WTC11 (cell line): ENCODE results near the gene HAND1. TPM values are rescaled to one million over a fixed set of nuclear protein-coding genes. Genes with fewer than 3 reads are reported as not detected.

Source experiments
- ATAC-seq: fragments of 200-7000 bp; cut with Tn5 transposase; 2 replicates; pipeline ENCODE4 v1.10.0; 2021; ENCODE audit warnings: mild to moderate bottlenecking, moderate library complexity
- CTCF ChIA-PET: fragments of 300-600 bp; sonication (Branson Sonifier 250); formaldehyde crosslinking; loops from one replicate; lab custom pipeline; 2021; ENCODE audit warnings: antibody characterized with exemption; lab: Charles Lee
- POLR2A ChIA-PET: fragments of 350-600 bp; sonication (Branson Sonifier 250); formaldehyde crosslinking; loops from one replicate; lab custom pipeline; 2021; ENCODE audit warnings: antibody characterized with exemption; lab: Charles Lee
- DNase-seq: peaks from one replicate; pipeline ENCODE4 v3.0.0; 2021; ENCODE audit warnings: low spot score
- H3K27ac Mint-ChIP-seq: 2 replicates; pipeline ENCODE4 v1.8.0; 2021; ENCODE audit warnings: mixed read lengths
- H3K27me3 Mint-ChIP-seq: 2 replicates; pipeline ENCODE4 v1.8.0; 2021; ENCODE audit warnings: low read depth, mild to moderate bottlenecking, moderate library complexity, mixed read lengths
- H3K36me3 Mint-ChIP-seq: 2 replicates; pipeline ENCODE4 v1.8.0; 2021; ENCODE audit warnings: mixed read lengths
- H3K4me1 Mint-ChIP-seq: 2 replicates; pipeline ENCODE4 v1.8.0; 2022; ENCODE audit warnings: mixed read lengths
- H3K4me3 Mint-ChIP-seq: 2 replicates; pipeline ENCODE4 v1.8.0; 2021; ENCODE audit warnings: mild to moderate bottlenecking, moderate library complexity, mixed read lengths
- H3K9me3 Mint-ChIP-seq: 2 replicates; pipeline ENCODE4 v1.8.0; 2021; ENCODE audit warnings: mixed read lengths
- ATF1 ChIP-seq: sonication (generic); formaldehyde crosslinking; IDR thresholded peaks from 2 replicates; pipeline ENCODE4 v1.8.1; 2023; ENCODE audit warnings: mild to moderate bottlenecking, moderate library complexity, missing genetic modification reagents
- CREB1 ChIP-seq: sonication (generic); formaldehyde crosslinking; IDR thresholded peaks from 2 replicates; pipeline ENCODE4 v1.8.0; 2023; ENCODE audit warnings: mild to moderate bottlenecking, missing genetic modification reagents
- ETV6 ChIP-seq: sonication (generic); formaldehyde crosslinking; IDR thresholded peaks from 2 replicates; pipeline ENCODE4 v1.8.1; 2022; ENCODE audit warnings: mild to moderate bottlenecking, missing genetic modification reagents
- GTF2I ChIP-seq: fragments of 250-450 bp; sonication (Bioruptor Pico); conservative IDR thresholded peaks from 2 replicates; pipeline ENCODE4 v1.4.0; 2021; ENCODE audit warnings: mild to moderate bottlenecking
- JUN ChIP-seq: sonication (generic); formaldehyde crosslinking; IDR thresholded peaks from 2 replicates; pipeline ENCODE4 v1.8.0; 2023; ENCODE audit warnings: mild to moderate bottlenecking, missing genetic modification reagents
- NR3C1 ChIP-seq: sonication (generic); formaldehyde crosslinking; conservative IDR thresholded peaks from 2 replicates; pipeline ENCODE4 v1.8.1; 2023; ENCODE audit warnings: low read depth, mild to moderate bottlenecking, missing genetic modification reagents
- PRRX2 ChIP-seq: fragments of 250-450 bp; sonication (Bioruptor Pico); IDR thresholded peaks from 2 replicates; pipeline ENCODE4 v1.8.0; 2021; ENCODE audit warnings: mild to moderate bottlenecking
- RELA ChIP-seq: sonication (generic); formaldehyde crosslinking; IDR thresholded peaks from 2 replicates; pipeline ENCODE4 v1.8.1; 2022; ENCODE audit warnings: missing genetic modification reagents, mild to moderate bottlenecking, borderline replicate concordance
- TCF7 ChIP-seq: sonication (generic); formaldehyde crosslinking; IDR thresholded peaks from 2 replicates; pipeline ENCODE4 v1.8.0; 2022; ENCODE audit warnings: mild to moderate bottlenecking, low read depth, missing genetic modification reagents, moderate library complexity
- TEAD1 ChIP-seq: sonication (generic); formaldehyde crosslinking; IDR thresholded peaks from 2 replicates; pipeline ENCODE4 v1.8.0; 2022; ENCODE audit warnings: mild to moderate bottlenecking, missing genetic modification reagents
- ZNF423 ChIP-seq: fragments of 250-450 bp; sonication (Bioruptor Pico); IDR thresholded peaks from 2 replicates; pipeline ENCODE4 v2.1.2; 2022; ENCODE audit warnings: mild to moderate bottlenecking, moderate library complexity
- total RNA-seq: library from RNA; stranded (reverse); gene quantifications from 3 replicates; pipeline ENCODE4 v1.2.3, GENCODE V29; 2021
- TF ChIP-seq, protein P1 (sequence below): sonication (generic); formaldehyde crosslinking; IDR thresholded peaks from 2 replicates; pipeline ENCODE4 v1.8.1; 2023; ENCODE audit warnings: mild to moderate bottlenecking, missing genetic modification reagents
- TF ChIP-seq, protein P2 (sequence below): sonication (generic); formaldehyde crosslinking; IDR thresholded peaks from 2 replicates; pipeline ENCODE4 v1.8.1; 2023; ENCODE audit warnings: mild to moderate bottlenecking, missing genetic modification reagents, moderate library complexity
- TF ChIP-seq, protein P3 (sequence below): fragments of 250-450 bp; sonication (Bioruptor Pico); IDR thresholded peaks from 2 replicates; pipeline ENCODE4 v1.9.0; 2021; ENCODE audit warnings: mild to moderate bottlenecking, borderline replicate concordance
- TF ChIP-seq, protein P4 (sequence below): sonication (generic); formaldehyde crosslinking; IDR thresholded peaks from 2 replicates; pipeline ENCODE4 v1.8.1; 2022; ENCODE audit warnings: mild to moderate bottlenecking, moderate library complexity, missing genetic modification reagents
- TF ChIP-seq, protein P5 (sequence below): sonication (generic); formaldehyde crosslinking; IDR thresholded peaks from 2 replicates; pipeline ENCODE4 v1.8.0; 2022; ENCODE audit warnings: missing genetic modification reagents
- TF ChIP-seq, protein P6 (sequence below): sonication (generic); formaldehyde crosslinking; IDR thresholded peaks from 2 replicates; pipeline ENCODE4 v1.8.1; 2023; ENCODE audit warnings: mild to moderate bottlenecking, missing genetic modification reagents, borderline replicate concordance

Gene HAND1
- total RNA-seq, 1 experiment from 2014 or later: not detected

DNA sequence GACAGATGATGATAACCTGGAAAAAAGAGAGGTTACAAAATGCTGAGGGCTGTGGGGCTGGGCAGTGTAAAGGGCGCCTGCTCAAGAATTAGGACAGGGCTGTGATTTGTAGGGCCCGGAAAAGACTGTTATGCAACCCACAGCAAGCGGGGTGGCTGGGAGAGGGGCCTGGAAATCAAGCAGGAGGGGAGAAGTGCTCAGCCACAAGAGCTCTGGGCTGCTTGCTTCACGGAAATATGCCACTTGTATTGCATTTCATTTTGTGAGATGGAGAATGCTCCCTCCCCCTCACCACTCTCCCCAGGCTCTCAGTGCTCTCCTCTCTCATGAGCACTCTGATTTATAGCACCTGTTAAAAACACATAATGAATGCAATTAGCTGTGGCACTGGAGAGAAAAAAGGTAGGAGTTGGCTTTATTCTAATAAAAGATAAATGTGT lies 8.4 kb upstream of the HAND1 start:
- no peaks in the 10 kb centered on the region for H3K36me3 Mint-ChIP-seq
- H3K4me1 Mint-ChIP-seq: peaks cover 54% of the 10 kb centered on the region
- ATAC-seq: peak; percentile 27; the same call in 1 of the 2 replicates
- POLR2A ChIA-PET: no interaction called here
- H3K9me3 Mint-ChIP-seq: no peaks in the 10 kb centered on the region
- peak; percentile 41 for DNase-seq
- H3K27ac Mint-ChIP-seq: no peak overlapping the region
- CTCF ChIA-PET: interaction anchor here (0.6 to 1.6 kb wide), 3 partner anchors 35 to 123 kb away, joined by 3 to 7 read pairs (median 6); no protein-coding TSS in a partner anchor
- H3K4me3 Mint-ChIP-seq: no peak overlapping the region
- H3K27me3 Mint-ChIP-seq: peaks cover 91% of the 10 kb centered on the region
- TF ChIP-seq, protein P1, sequence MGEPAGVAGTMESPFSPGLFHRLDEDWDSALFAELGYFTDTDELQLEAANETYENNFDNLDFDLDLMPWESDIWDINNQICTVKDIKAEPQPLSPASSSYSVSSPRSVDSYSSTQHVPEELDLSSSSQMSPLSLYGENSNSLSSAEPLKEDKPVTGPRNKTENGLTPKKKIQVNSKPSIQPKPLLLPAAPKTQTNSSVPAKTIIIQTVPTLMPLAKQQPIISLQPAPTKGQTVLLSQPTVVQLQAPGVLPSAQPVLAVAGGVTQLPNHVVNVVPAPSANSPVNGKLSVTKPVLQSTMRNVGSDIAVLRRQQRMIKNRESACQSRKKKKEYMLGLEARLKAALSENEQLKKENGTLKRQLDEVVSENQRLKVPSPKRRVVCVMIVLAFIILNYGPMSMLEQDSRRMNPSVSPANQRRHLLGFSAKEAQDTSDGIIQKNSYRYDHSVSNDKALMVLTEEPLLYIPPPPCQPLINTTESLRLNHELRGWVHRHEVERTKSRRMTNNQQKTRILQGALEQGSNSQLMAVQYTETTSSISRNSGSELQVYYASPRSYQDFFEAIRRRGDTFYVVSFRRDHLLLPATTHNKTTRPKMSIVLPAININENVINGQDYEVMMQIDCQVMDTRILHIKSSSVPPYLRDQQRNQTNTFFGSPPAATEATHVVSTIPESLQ (CRISPR knock-in tag): no peak
- TF ChIP-seq TCF7 (CRISPR knock-in tag): no peak
- no peak for TF ChIP-seq TEAD1
- TF ChIP-seq ATF1: no peak
- no peak for TF ChIP-seq PRRX2 (CRISPR knock-in tag)
- TF ChIP-seq, protein P2, sequence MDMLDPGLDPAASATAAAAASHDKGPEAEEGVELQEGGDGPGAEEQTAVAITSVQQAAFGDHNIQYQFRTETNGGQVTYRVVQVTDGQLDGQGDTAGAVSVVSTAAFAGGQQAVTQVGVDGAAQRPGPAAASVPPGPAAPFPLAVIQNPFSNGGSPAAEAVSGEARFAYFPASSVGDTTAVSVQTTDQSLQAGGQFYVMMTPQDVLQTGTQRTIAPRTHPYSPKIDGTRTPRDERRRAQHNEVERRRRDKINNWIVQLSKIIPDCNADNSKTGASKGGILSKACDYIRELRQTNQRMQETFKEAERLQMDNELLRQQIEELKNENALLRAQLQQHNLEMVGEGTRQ (CRISPR knock-in tag): no peak
- no peak for TF ChIP-seq ETV6 (CRISPR knock-in tag)
- no peak for TF ChIP-seq RELA
- TF ChIP-seq CREB1 (CRISPR knock-in tag): no peak
- TF ChIP-seq, protein P3, sequence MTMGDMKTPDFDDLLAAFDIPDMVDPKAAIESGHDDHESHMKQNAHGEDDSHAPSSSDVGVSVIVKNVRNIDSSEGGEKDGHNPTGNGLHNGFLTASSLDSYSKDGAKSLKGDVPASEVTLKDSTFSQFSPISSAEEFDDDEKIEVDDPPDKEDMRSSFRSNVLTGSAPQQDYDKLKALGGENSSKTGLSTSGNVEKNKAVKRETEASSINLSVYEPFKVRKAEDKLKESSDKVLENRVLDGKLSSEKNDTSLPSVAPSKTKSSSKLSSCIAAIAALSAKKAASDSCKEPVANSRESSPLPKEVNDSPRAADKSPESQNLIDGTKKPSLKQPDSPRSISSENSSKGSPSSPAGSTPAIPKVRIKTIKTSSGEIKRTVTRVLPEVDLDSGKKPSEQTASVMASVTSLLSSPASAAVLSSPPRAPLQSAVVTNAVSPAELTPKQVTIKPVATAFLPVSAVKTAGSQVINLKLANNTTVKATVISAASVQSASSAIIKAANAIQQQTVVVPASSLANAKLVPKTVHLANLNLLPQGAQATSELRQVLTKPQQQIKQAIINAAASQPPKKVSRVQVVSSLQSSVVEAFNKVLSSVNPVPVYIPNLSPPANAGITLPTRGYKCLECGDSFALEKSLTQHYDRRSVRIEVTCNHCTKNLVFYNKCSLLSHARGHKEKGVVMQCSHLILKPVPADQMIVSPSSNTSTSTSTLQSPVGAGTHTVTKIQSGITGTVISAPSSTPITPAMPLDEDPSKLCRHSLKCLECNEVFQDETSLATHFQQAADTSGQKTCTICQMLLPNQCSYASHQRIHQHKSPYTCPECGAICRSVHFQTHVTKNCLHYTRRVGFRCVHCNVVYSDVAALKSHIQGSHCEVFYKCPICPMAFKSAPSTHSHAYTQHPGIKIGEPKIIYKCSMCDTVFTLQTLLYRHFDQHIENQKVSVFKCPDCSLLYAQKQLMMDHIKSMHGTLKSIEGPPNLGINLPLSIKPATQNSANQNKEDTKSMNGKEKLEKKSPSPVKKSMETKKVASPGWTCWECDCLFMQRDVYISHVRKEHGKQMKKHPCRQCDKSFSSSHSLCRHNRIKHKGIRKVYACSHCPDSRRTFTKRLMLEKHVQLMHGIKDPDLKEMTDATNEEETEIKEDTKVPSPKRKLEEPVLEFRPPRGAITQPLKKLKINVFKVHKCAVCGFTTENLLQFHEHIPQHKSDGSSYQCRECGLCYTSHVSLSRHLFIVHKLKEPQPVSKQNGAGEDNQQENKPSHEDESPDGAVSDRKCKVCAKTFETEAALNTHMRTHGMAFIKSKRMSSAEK: no peak
- TF ChIP-seq, protein P4, sequence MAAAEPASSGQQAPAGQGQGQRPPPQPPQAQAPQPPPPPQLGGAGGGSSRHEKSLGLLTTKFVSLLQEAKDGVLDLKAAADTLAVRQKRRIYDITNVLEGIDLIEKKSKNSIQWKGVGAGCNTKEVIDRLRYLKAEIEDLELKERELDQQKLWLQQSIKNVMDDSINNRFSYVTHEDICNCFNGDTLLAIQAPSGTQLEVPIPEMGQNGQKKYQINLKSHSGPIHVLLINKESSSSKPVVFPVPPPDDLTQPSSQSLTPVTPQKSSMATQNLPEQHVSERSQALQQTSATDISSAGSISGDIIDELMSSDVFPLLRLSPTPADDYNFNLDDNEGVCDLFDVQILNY: no peak
- TF ChIP-seq JUN (CRISPR knock-in tag): no peak
- TF ChIP-seq, protein P5, sequence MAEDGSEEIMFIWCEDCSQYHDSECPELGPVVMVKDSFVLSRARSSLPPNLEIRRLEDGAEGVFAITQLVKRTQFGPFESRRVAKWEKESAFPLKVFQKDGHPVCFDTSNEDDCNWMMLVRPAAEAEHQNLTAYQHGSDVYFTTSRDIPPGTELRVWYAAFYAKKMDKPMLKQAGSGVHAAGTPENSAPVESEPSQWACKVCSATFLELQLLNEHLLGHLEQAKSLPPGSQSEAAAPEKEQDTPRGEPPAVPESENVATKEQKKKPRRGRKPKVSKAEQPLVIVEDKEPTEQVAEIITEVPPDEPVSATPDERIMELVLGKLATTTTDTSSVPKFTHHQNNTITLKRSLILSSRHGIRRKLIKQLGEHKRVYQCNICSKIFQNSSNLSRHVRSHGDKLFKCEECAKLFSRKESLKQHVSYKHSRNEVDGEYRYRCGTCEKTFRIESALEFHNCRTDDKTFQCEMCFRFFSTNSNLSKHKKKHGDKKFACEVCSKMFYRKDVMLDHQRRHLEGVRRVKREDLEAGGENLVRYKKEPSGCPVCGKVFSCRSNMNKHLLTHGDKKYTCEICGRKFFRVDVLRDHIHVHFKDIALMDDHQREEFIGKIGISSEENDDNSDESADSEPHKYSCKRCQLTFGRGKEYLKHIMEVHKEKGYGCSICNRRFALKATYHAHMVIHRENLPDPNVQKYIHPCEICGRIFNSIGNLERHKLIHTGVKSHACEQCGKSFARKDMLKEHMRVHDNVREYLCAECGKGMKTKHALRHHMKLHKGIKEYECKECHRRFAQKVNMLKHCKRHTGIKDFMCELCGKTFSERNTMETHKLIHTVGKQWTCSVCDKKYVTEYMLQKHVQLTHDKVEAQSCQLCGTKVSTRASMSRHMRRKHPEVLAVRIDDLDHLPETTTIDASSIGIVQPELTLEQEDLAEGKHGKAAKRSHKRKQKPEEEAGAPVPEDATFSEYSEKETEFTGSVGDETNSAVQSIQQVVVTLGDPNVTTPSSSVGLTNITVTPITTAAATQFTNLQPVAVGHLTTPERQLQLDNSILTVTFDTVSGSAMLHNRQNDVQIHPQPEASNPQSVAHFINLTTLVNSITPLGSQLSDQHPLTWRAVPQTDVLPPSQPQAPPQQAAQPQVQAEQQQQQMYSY (CRISPR knock-in tag): no peak
- TF ChIP-seq ZNF423 (CRISPR knock-in tag): no peak
- no peak for TF ChIP-seq GTF2I (CRISPR knock-in tag)
- TF ChIP-seq, protein P6, sequence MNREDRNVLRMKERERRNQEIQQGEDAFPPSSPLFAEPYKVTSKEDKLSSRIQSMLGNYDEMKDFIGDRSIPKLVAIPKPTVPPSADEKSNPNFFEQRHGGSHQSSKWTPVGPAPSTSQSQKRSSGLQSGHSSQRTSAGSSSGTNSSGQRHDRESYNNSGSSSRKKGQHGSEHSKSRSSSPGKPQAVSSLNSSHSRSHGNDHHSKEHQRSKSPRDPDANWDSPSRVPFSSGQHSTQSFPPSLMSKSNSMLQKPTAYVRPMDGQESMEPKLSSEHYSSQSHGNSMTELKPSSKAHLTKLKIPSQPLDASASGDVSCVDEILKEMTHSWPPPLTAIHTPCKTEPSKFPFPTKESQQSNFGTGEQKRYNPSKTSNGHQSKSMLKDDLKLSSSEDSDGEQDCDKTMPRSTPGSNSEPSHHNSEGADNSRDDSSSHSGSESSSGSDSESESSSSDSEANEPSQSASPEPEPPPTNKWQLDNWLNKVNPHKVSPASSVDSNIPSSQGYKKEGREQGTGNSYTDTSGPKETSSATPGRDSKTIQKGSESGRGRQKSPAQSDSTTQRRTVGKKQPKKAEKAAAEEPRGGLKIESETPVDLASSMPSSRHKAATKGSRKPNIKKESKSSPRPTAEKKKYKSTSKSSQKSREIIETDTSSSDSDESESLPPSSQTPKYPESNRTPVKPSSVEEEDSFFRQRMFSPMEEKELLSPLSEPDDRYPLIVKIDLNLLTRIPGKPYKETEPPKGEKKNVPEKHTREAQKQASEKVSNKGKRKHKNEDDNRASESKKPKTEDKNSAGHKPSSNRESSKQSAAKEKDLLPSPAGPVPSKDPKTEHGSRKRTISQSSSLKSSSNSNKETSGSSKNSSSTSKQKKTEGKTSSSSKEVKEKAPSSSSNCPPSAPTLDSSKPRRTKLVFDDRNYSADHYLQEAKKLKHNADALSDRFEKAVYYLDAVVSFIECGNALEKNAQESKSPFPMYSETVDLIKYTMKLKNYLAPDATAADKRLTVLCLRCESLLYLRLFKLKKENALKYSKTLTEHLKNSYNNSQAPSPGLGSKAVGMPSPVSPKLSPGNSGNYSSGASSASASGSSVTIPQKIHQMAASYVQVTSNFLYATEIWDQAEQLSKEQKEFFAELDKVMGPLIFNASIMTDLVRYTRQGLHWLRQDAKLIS (CRISPR knock-in tag): no peak
- no peak for TF ChIP-seq NR3C1 (CRISPR knock-in tag)
